ENCODE measurements around the gene C17orf50. TPM values are rescaled to one million over a fixed set of nuclear protein-coding genes. Genes with fewer than 3 reads are reported as not detected.

The C17orf50 gene
- polyA plus RNA-seq, 2 of the 4 experiments (the other 2 are of a cell fraction), result 0.19 to 0.22 TPM

DNA sequence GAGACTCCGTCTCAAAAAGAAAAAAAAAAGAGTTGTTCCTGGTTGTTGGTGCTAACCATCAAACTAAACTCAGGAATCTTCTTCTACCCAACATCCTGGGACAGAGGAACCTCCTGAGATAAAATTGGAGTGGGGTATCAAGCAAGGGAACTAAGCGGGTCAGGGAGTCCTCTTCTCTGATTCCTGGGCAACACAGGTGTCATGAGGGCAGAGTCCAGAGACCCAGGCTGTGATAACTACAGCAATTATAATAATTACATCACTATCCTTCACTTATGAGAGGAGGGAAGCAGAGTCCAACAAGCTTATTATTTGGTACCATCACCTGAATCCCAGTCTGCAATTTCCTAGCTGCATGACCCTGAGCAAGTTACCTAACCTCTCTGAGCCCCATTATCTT, 8.1 kb downstream of the C17orf50 start:
- no peak for DNase-seq (ENCODE audit: low read depth in 1 of 2, low spot score in 1 of 2)
- ATAC-seq, result no peak
- no peak overlapping the region for H3K4me3 ChIP-seq
- ChIA-PET CTCF (interaction anchor here (1.1 to 43.9 kb wide), 4 partner anchors 4 to 80 kb away, joined by 3 to 2039 read pairs (median 1116); partner anchors contain the start of genes C17orf50, GAS2L2, MMP28 and TAF15), POLR2A (interaction anchor here (1.0 to 1.1 kb wide), 2 partner anchors 20 to 40 kb away, joined by 3 read pairs; partner anchors contain the start of gene TAF15)
- TF ChIP-seq, protein P1, sequence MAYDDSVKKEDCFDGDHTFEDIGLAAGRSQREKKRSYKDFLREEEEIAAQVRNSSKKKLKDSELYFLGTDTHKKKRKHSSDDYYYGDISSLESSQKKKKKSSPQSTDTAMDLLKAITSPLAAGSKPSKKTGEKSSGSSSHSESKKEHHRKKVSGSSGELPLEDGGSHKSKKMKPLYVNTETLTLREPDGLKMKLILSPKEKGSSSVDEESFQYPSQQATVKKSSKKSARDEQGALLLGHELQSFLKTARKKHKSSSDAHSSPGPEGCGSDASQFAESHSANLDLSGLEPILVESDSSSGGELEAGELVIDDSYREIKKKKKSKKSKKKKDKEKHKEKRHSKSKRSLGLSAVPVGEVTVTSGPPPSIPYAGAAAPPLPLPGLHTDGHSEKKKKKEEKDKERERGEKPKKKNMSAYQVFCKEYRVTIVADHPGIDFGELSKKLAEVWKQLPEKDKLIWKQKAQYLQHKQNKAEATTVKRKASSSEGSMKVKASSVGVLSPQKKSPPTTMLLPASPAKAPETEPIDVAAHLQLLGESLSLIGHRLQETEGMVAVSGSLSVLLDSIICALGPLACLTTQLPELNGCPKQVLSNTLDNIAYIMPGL (CRISPR knock-in tag; IDR thresholded peaks at IDR 0.05; ENCODE audit: borderline replicate concordance), result no peak
- TF ChIP-seq CEBPB (IDR thresholded peaks at IDR 0.05) (no peak), EHF (CRISPR knock-in tag; IDR thresholded peaks at IDR 0.05) (no peak), HDAC2 (IDR thresholded peaks at IDR 0.05) (no peak), HOXB5 (CRISPR knock-in tag; IDR thresholded peaks at IDR 0.05) (no peak), JUN (IDR thresholded peaks at IDR 0.05) (no peak), FOSB (CRISPR knock-in tag; IDR thresholded peaks at IDR 0.05) (no peak), REST (IDR thresholded peaks at IDR 0.05) (no peak), MYC (IDR thresholded peaks at IDR 0.05; ENCODE audit: borderline replicate concordance, low read length) (no peak), POLR2AphosphoS2 (conservative IDR thresholded peaks at IDR 0.05; ENCODE audit: low read length) (no peak), ESRRA (IDR thresholded peaks at IDR 0.05; ENCODE audit: borderline replicate concordance, low read length) (no peak), MAZ (IDR thresholded peaks at IDR 0.05; ENCODE audit: borderline replicate concordance, low read depth, low read length) (no peak), JUNB (IDR thresholded peaks at IDR 0.05) (no peak)
- TF ChIP-seq, protein P2, sequence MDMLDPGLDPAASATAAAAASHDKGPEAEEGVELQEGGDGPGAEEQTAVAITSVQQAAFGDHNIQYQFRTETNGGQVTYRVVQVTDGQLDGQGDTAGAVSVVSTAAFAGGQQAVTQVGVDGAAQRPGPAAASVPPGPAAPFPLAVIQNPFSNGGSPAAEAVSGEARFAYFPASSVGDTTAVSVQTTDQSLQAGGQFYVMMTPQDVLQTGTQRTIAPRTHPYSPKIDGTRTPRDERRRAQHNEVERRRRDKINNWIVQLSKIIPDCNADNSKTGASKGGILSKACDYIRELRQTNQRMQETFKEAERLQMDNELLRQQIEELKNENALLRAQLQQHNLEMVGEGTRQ (IDR thresholded peaks at IDR 0.05), result no peak
- H3K9me3 ChIP-seq, result no peaks in the 10 kb centered on the region
- no peak overlapping the region for H3K4me2 ChIP-seq
- no peak for FAIRE-seq
- H3K27ac ChIP-seq, result no peak overlapping the region
- peaks cover 3% of the 10 kb centered on the region; the same call in 2 of the 3 replicates for H3K4me1 ChIP-seq
- 85% methylated on average over 2 of the region's 2 CpGs for WGBS (ENCODE audit: missing lambda C conversion rate)

DNA sequence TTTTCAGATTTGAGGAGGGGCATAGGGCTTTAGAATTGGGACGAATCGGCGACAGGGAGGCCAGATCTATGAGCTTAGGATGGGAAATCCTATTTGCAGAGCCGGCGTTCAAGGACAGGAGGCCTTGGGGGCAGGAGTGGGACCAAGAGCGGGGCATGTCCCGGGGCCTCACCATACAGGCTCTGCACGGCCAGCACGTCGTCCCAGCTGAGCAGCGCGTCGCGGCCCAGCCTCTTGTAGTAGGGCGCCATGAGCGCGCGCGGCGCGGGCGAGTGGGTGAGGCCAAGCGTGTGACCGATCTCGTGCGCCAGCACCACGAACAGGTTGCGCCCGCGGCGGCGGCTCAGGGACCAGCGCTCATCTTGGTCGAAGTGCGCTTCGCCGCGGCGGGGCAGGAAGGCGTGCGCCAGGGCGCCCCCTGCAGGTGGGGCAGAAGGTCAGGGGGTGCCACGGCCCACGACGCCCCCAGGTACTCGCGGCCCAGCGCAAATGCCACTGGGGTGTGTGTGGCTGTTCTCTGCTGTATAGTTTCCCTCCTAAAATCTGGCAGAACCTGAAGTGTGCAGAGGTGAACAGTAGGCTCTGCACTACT, 9.3 kb downstream of the C17orf50 start:
- POLR2A ChIA-PET, result no interaction called here
- Histone ChIP-seq H3K27ac (no peak overlapping the region), H3K4me3 (no peak overlapping the region), H3K4me1 (peaks cover 15% of the 10 kb centered on the region), H3K9me3 (no peaks in the 10 kb centered on the region), H3K4me2 (no peak overlapping the region)
- DNase-seq (ENCODE audit: low read depth in 1 of 2, low spot score in 1 of 2), result no peak
- CTCF ChIA-PET, result interaction anchor here (0.6 to 43.9 kb wide), 5 partner anchors 3 to 542 kb away, joined by 3 to 2039 read pairs (median 1116); partner anchors contain the start of genes C17orf50, GAS2L2, MMP28 and TAF15
- TF ChIP-seq, protein P3, sequence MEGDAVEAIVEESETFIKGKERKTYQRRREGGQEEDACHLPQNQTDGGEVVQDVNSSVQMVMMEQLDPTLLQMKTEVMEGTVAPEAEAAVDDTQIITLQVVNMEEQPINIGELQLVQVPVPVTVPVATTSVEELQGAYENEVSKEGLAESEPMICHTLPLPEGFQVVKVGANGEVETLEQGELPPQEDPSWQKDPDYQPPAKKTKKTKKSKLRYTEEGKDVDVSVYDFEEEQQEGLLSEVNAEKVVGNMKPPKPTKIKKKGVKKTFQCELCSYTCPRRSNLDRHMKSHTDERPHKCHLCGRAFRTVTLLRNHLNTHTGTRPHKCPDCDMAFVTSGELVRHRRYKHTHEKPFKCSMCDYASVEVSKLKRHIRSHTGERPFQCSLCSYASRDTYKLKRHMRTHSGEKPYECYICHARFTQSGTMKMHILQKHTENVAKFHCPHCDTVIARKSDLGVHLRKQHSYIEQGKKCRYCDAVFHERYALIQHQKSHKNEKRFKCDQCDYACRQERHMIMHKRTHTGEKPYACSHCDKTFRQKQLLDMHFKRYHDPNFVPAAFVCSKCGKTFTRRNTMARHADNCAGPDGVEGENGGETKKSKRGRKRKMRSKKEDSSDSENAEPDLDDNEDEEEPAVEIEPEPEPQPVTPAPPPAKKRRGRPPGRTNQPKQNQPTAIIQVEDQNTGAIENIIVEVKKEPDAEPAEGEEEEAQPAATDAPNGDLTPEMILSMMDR (IDR thresholded peaks at IDR 0.05), result peak; percentile 42; the same call in 2 of the 3 replicates
- TF ChIP-seq, protein P1 (CRISPR knock-in tag; IDR thresholded peaks at IDR 0.05; ENCODE audit: borderline replicate concordance), result no peak
- TF ChIP-seq FOSL2 (IDR thresholded peaks at IDR 0.05) (no peak), FOSL2 (CRISPR knock-in tag; IDR thresholded peaks at IDR 0.05) (no peak), MAX (IDR thresholded peaks at IDR 0.05) (no peak)
- ATAC-seq, result no peak
- FAIRE-seq, result no peak
- 90% methylated on average over 47 of the region's 48 CpGs for WGBS (ENCODE audit: missing lambda C conversion rate)

Data from A549 (cell line).